OCI-LY7 (cell line): ENCODE data around the gene JPT2. TPM values are rescaled to one million over a fixed set of nuclear protein-coding genes. Genes with fewer than 3 reads are reported as not detected.

ENCODE experiments used
- BruUV-seq: library from RNA; stranded (reverse); fragments of 400-500 nt; replicated peaks from 2 replicates; lab custom pipeline; 2021; lab: Mats Ljungman, UMichigan
- CTCF ChIA-PET: fragments of 300-600 bp; sonication (Branson Sonifier 250); formaldehyde crosslinking; loops from one replicate; lab custom pipeline; 2022; ENCODE audit warnings: antibody characterized with exemption; ENCODE audit not compliant: unreplicated experiment; lab: Charles Lee
- POLR2A ChIA-PET: fragments of 300-600 bp; sonication (Branson Sonifier 250); formaldehyde crosslinking; loops from one replicate; lab custom pipeline; 2022; ENCODE audit warnings: antibody characterized with exemption; lab: Charles Lee
- DNase-seq: peaks from one replicate; pipeline ENCODE4 v3.0.0-alpha.2; 2015; ENCODE audit warnings: low spot score
- H2AFZ ChIP-seq: fragments of 200-600 bp; sonication (generic), shearing (Covaris generic); 2 replicates; pipeline ENCODE4 v1.6.1; 2014; ENCODE audit warnings: mild to moderate bottlenecking, antibody characterized with exemption, low read length, moderate library complexity
- H3K27ac ChIP-seq: fragments of 200-600 bp; sonication (generic); 2 replicates; pipeline ENCODE4 v1.5.1; 2014; ENCODE audit warnings: mixed run types, low read depth, mild to moderate bottlenecking, moderate library complexity, low read length, inconsistent platforms; ENCODE audit not compliant: poor library complexity, severe bottlenecking
- H3K36me3 ChIP-seq: fragments of 200-600 bp; sonication (generic); 2 replicates; pipeline ENCODE4 v1.6.1; 2014; ENCODE audit warnings: mild to moderate bottlenecking, antibody characterized with exemption, low read length, moderate library complexity, mixed read lengths; ENCODE audit not compliant: insufficient read depth
- H3K4me1 ChIP-seq: fragments of 200-600 bp; sonication (generic); 2 replicates; pipeline ENCODE4 v1.5.1; 2014; ENCODE audit warnings: mild to moderate bottlenecking, low read length; ENCODE audit not compliant: insufficient read depth, poor library complexity, severe bottlenecking
- H3K4me2 ChIP-seq: fragments of 200-600 bp; sonication (generic); 2 replicates; pipeline ENCODE4 v1.6.1; 2014; ENCODE audit warnings: mild to moderate bottlenecking, low read length
- H3K4me3 ChIP-seq: fragments of 200-600 bp; sonication (generic); 2 replicates; pipeline ENCODE4 v1.5.1; 2014; ENCODE audit warnings: mild to moderate bottlenecking, low read depth, low read length; ENCODE audit not compliant: poor library complexity, severe bottlenecking
- H3K79me2 ChIP-seq: fragments of 200-600 bp; sonication (generic); 2 replicates; pipeline ENCODE4 v1.6.1; 2016; ENCODE audit warnings: low read depth, mild to moderate bottlenecking, low read length, moderate library complexity, mixed read lengths; ENCODE audit not compliant: insufficient read depth
- H3K9me2 ChIP-seq: fragments of 200-600 bp; sonication (generic); 2 replicates; pipeline ENCODE4 v1.6.1; 2016; ENCODE audit warnings: mild to moderate bottlenecking, low read length, mixed read lengths; ENCODE audit not compliant: insufficient read depth
- H3K9me3 ChIP-seq: fragments of 200-600 bp; sonication (generic); 2 replicates; pipeline ENCODE4 v1.6.1; 2014; ENCODE audit warnings: mild to moderate bottlenecking, mixed run types, low read length, mixed read lengths
- H4K20me1 ChIP-seq: fragments of 200-600 bp; sonication (generic); 2 replicates; pipeline ENCODE4 v1.6.1; 2014; ENCODE audit warnings: mild to moderate bottlenecking, antibody characterized with exemption, low read length, moderate library complexity, mixed read lengths; ENCODE audit not compliant: insufficient read depth
- CTCF ChIP-seq: fragments of 200-600 bp; sonication (generic); conservative IDR thresholded peaks from 2 replicates; pipeline ENCODE4 v1.5.1; 2014; ENCODE audit warnings: mild to moderate bottlenecking, antibody characterized with exemption, low read length, moderate library complexity, mixed read lengths
- EZH2phosphoT487 ChIP-seq: fragments of 200-600 bp; sonication (generic); IDR thresholded peaks from 2 replicates; pipeline ENCODE4 v1.6.1; 2018; ENCODE audit warnings: low read depth, borderline replicate concordance, mild to moderate bottlenecking, mixed run types, antibody characterized with exemption, low read length, moderate library complexity, mixed read lengths
- intact Hi-C: fragments of 100-400 bp; cut with micrococcal nuclease; formaldehyde crosslinking; loops from one replicate; pipeline ENCODE4 v1.10.0; 2022; ENCODE audit not compliant: unreplicated experiment
- total RNA-seq, 2 experiments: library from RNA; depleted of rRNA in 1 of 2; stranded (reverse); fragments of >200 nt in 1 of 2; shearing (Covaris generic) in 1 of 2; gene quantifications; 2 replicates each; pipeline ENCODE4 v1.2.3, GENCODE V29; 2014 to 2022

The JPT2 gene
- total RNA-seq, 2 experiments from 2014 or later = 67.4 to 75.2 TPM

DNA sequence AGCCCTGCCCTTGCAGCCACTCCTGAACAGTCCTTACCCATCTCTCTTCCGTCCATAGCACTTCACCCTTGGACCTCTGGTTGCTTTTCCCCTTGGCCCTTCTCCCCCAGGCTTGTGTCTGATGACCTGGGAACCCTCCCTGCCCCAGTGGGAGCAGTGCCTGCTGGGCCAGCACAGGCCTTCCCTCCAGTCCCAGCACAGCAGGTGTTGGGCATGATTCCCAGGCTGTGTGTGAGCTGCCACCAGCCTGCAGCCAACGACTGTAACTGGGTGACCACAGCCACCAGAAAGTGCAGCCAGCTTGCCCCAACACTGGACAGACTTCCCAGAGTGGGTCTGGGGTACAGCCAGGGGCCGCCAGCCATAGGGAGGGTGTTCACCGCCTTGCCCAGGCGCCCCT is 35.9 kb upstream of the JPT2 start:
- DNase-seq = no peak
- no peaks in the 10 kb centered on the region for H4K20me1 ChIP-seq
- no peak overlapping the region for H2AFZ ChIP-seq
- H3K79me2 ChIP-seq = no peaks in the 10 kb centered on the region
- peaks cover 4% of the 10 kb centered on the region for H3K4me1 ChIP-seq
- no peak overlapping the region for H3K27ac ChIP-seq
- TF ChIP-seq EZH2phosphoT487 = no peak
- no peak for TF ChIP-seq CTCF
- ChIA-PET POLR2A (no interaction called here), CTCF (no interaction called here)
- no peak overlapping the region for H3K4me3 ChIP-seq
- intact Hi-C loops = no loop called here
- H3K4me2 ChIP-seq = no peak overlapping the region
- peaks cover 78% of the 10 kb centered on the region for H3K36me3 ChIP-seq
- no peaks in the 10 kb centered on the region for H3K9me3 ChIP-seq
- H3K9me2 ChIP-seq = no peaks in the 10 kb centered on the region
- no TSS peak for BruUV-seq

- peaks cover 10% of the 10 kb centered on the region for H3K4me1 ChIP-seq
- H3K9me2 ChIP-seq = no peaks in the 10 kb centered on the region
- H4K20me1 ChIP-seq = no peaks in the 10 kb centered on the region
- H3K27ac ChIP-seq = no peak overlapping the region
- H2AFZ ChIP-seq = no peak overlapping the region
- H3K79me2 ChIP-seq = no peaks in the 10 kb centered on the region
- H3K4me2 ChIP-seq = no peak overlapping the region
- ChIA-PET CTCF (no interaction called here), POLR2A (no interaction called here)
- H3K9me3 ChIP-seq = no peaks in the 10 kb centered on the region
- peaks cover 77% of the 10 kb centered on the region for H3K36me3 ChIP-seq
- intact Hi-C loops = no loop called here
- no TSS peak for BruUV-seq
- TF ChIP-seq EZH2phosphoT487 = no peak
- TF ChIP-seq CTCF = no peak
- no peak for DNase-seq
- H3K4me3 ChIP-seq = no peak overlapping the region
Measured at GRCh38 chr16:1642753-1643152, 35.3 kb upstream of the JPT2 start.

DNA sequence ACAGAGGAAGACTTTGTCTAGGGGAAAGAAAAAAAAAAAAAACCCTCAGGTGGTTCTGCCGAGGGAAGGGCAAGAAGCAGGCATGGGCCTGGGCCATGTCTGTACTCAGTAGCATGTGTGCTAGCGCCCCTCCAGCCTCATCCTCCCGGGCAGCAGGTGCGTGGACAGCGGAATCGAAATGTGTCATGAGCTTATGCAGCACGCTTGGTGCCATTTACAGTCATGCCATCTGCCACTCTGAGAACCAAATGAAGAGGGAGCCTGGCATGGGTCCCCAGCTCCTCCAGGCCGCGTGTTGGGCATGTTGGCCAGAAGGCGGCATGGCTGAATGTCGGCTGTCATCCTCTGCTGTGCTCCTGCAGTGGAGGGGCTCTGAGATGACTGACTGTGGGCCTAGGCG is 34.6 kb upstream of the JPT2 start:
- Histone ChIP-seq H2AFZ (no peak overlapping the region), H3K9me2 (no peaks in the 10 kb centered on the region), H3K79me2 (no peaks in the 10 kb centered on the region), H3K9me3 (no peaks in the 10 kb centered on the region), H4K20me1 (no peaks in the 10 kb centered on the region), H3K4me1 (peaks cover 18% of the 10 kb centered on the region), H3K4me2 (no peak overlapping the region), H3K4me3 (no peak overlapping the region), H3K36me3 (peaks cover 69% of the 10 kb centered on the region), H3K27ac (no peak overlapping the region)
- TF ChIP-seq CTCF (no peak), EZH2phosphoT487 (no peak)
- intact Hi-C loops = no loop called here
- ChIA-PET CTCF (no interaction called here), POLR2A (interaction anchor here (0.6 kb wide), 2 partner anchors 29 to 320 kb away, joined by 3 read pairs; no protein-coding TSS in a partner anchor)
- BruUV-seq = no TSS peak
- DNase-seq = no peak
